Measurements from ENCODE around the gene MYOG. TPM values are rescaled to one million over a fixed set of nuclear protein-coding genes. Genes with fewer than 3 reads are reported as not detected.

MYOG gene
- total RNA-seq, 4 donors from 2014 or later = not detected

GRCh38 chr1:203082571-203083462, 3.0 kb downstream of the MYOG start:
- no peak for TF ChIP-seq EP300 (IDR thresholded peaks at IDR 0.05; ENCODE audit: low read depth)
- no peak for DNase-seq
- intact Hi-C loops (cut with DNase I; ENCODE audit: low total_unique reads) (no loop called here), in situ Hi-C loops (cut with MboI; ENCODE audit: low pct_ligation_motif_present in 1 of 4, low pct_unique_long_range_greater_than_20kb in 1 of 4, low sequenced_read_pairs in 3 of 4) (no loop called here)
- Histone ChIP-seq H3K36me3 (no peaks in the 10 kb centered on the region), H3K9me3 (no peaks in the 10 kb centered on the region), H3K27me3 (peaks cover 7% of the 10 kb centered on the region), H3K4me1 (no peaks in the 10 kb centered on the region), H3K4me3 (no peak overlapping the region), H3K27ac (no peak overlapping the region)
- 25 to 63% methylated on average over 5 to 11 of the region's 11 CpGs for WGBS, 2 donors (ENCODE audit: low coverage in 1 of 2)

DNA sequence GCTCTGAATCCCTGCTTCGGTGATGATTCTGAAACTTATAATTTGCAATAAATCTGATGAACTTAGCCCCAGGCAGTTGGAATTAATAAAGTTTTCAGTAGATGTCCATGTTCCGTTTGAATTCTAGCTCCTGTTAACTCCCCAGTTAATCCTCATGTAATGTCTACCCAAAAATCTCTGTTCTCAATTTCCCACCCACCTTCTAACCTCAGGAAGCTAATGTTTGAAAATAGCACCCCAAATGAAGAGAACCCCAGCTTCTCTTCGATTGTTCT, 3.6 kb downstream of the MYOG start:
- H3K4me3 ChIP-seq = no peak overlapping the region
- TF ChIP-seq EP300 (IDR thresholded peaks at IDR 0.05; ENCODE audit: low read depth) (no peak), POLR2AphosphoS5 (IDR thresholded peaks at IDR 0.05) (no peak), POLR2A (IDR thresholded peaks at IDR 0.05) (no peak)
- TF ChIP-seq, protein P1, sequence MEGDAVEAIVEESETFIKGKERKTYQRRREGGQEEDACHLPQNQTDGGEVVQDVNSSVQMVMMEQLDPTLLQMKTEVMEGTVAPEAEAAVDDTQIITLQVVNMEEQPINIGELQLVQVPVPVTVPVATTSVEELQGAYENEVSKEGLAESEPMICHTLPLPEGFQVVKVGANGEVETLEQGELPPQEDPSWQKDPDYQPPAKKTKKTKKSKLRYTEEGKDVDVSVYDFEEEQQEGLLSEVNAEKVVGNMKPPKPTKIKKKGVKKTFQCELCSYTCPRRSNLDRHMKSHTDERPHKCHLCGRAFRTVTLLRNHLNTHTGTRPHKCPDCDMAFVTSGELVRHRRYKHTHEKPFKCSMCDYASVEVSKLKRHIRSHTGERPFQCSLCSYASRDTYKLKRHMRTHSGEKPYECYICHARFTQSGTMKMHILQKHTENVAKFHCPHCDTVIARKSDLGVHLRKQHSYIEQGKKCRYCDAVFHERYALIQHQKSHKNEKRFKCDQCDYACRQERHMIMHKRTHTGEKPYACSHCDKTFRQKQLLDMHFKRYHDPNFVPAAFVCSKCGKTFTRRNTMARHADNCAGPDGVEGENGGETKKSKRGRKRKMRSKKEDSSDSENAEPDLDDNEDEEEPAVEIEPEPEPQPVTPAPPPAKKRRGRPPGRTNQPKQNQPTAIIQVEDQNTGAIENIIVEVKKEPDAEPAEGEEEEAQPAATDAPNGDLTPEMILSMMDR (IDR thresholded peaks at IDR 0.05) = no peak
- in situ Hi-C loops (cut with MboI; ENCODE audit: low pct_ligation_motif_present in 1 of 4, low pct_unique_long_range_greater_than_20kb in 1 of 4, low sequenced_read_pairs in 3 of 4) = no loop called here
- no peaks in the 10 kb centered on the region for H3K36me3 ChIP-seq
- WGBS, 2 donors (ENCODE audit: low coverage in 1 of 2) = 60 to 67% methylated on average over 2 to 3 of the region's 3 CpGs
- H3K4me1 ChIP-seq = no peaks in the 10 kb centered on the region
- DNase-seq = no peak
- peaks cover 11% of the 10 kb centered on the region for H3K27me3 ChIP-seq
- H3K9me3 ChIP-seq = no peaks in the 10 kb centered on the region
- no peak overlapping the region for H3K27ac ChIP-seq
- intact Hi-C loops (cut with DNase I; ENCODE audit: low total_unique reads) = no loop called here

GRCh38 chr1:203081465-203082230, 4.2 kb downstream of the MYOG start:
- H3K27me3 ChIP-seq = peaks cover 16% of the 10 kb centered on the region
- H3K36me3 ChIP-seq = no peaks in the 10 kb centered on the region
- intact Hi-C loops (cut with DNase I; ENCODE audit: low total_unique reads) = no loop called here
- DNase-seq = no peak
- no peaks in the 10 kb centered on the region for H3K4me1 ChIP-seq
- in situ Hi-C loops (cut with MboI; ENCODE audit: low pct_ligation_motif_present in 1 of 4, low pct_unique_long_range_greater_than_20kb in 1 of 4, low sequenced_read_pairs in 3 of 4) = no loop called here
- no peaks in the 10 kb centered on the region for H3K9me3 ChIP-seq
- H3K27ac ChIP-seq = no peak overlapping the region
- TF ChIP-seq EP300 (IDR thresholded peaks at IDR 0.05; ENCODE audit: low read depth) = no peak
- TF ChIP-seq, protein P1 (IDR thresholded peaks at IDR 0.05) = no peak
- TF ChIP-seq POLR2AphosphoS5 (IDR thresholded peaks at IDR 0.05) = no peak
- TF ChIP-seq POLR2A (IDR thresholded peaks at IDR 0.05) = no peak
- 56 to 80% methylated on average over 1 to 9 of the region's 9 CpGs for WGBS, 2 donors (ENCODE audit: low coverage in 1 of 2)
- H3K4me3 ChIP-seq = no peak overlapping the region

DNA sequence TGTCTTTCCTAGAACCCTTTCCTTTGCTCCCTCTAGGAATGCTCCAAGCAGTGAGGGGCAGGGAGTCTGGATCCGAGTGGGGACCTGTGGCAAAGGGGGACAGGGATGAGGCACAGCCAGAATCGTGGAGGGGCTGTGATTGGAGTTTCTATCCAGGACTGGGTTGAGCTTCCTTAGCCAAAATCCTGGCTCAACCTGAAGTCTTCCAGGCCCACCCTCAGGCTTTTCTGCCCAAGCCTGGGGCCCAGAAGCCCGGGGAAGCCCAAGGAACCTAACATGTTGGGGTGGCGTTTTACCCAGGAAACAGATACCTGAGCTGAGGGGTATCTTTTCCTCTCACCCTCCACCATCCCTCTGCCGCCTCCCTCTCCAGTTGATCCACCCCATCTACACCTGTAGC, 5.4 kb downstream of the MYOG start:
- Histone ChIP-seq H3K4me1 (peaks cover 0 to 6% (median 3%) of the 10 kb centered on the region in 4 donors), H3K27me3 (peaks cover 28% of the 10 kb centered on the region), H3K4me3 (no peak overlapping the region), H3K27ac (no peak overlapping the region), H3K36me3 (no peaks in the 10 kb centered on the region), H3K9me3 (no peaks in the 10 kb centered on the region)
- no peak for TF ChIP-seq POLR2AphosphoS5 (IDR thresholded peaks at IDR 0.05)
- TF ChIP-seq, protein P1 (IDR thresholded peaks at IDR 0.05) = no peak
- no peak for TF ChIP-seq EP300 (IDR thresholded peaks at IDR 0.05; ENCODE audit: low read depth)
- in situ Hi-C loops (cut with MboI; ENCODE audit: low pct_ligation_motif_present in 1 of 4, low pct_unique_long_range_greater_than_20kb in 1 of 4, low sequenced_read_pairs in 3 of 4) (no loop called here), intact Hi-C loops (cut with DNase I; ENCODE audit: low total_unique reads) (no loop called here)
- WGBS, 2 donors (ENCODE audit: low coverage in 1 of 2) = 80 to 88% methylated on average over 3 to 5 of the region's 5 CpGs
- DNase-seq = no peak

Measured in transverse colon (tissue), 4 donors.